WI38 (cell line): ENCODE measurements around the gene HMG20A.

ENCODE experiments used
- H3K4me3 ChIP-seq: 2 replicates; pipeline ENCODE4 v1.5.1; 2011; ENCODE audit warnings: low read depth, mild to moderate bottlenecking, control low read depth, low read length
- TF ChIP-seq, protein P1 (sequence below): IDR thresholded peaks from 2 replicates; pipeline ENCODE4 v1.5.1; 2012; ENCODE audit warnings: low read depth, mild to moderate bottlenecking, control low read depth, low read length

HMG20A gene

DNA sequence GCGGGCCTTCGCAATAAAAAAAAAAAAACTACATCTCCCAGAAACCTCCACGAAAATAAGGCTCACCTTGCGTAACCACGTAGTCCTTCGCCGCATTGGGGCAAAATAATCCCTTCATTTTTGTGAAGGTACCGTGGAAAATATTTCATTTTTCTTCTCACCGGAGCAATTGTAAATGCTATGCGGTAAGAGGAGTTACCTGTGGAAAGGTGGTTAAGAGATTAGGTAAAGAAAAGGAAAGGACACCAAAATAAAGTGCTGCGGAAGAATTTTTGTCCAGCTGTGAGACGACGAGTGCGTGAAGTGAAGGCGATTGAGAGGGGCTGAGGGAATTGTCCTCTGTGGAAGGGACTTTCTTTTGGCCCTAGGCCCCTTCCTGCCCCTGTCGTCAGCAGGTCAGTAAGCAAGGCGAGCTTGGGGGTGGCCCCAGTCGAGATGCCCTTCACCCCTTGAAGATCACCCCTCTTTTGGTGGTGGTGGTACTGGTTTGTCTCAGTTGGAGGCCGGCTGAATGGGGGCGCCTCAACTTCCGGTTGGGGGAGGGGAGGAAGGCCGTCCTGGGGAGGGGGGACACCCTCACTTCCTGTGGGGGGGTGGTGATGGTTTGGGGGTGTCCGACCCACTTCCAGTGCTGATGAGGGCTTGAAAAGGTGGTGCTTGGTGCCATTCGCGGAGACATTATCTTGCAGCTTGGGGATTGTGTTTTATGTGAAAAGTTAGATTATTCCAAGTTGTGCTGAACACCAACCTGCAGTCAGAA lies at the start of gene HMG20A:
Gene HMG20A (plus strand): TSS at position 279 of the 760 bp plus-strand sequence. CDS start 37,520 bp downstream, outside the sequence.
- TF ChIP-seq, protein P1, sequence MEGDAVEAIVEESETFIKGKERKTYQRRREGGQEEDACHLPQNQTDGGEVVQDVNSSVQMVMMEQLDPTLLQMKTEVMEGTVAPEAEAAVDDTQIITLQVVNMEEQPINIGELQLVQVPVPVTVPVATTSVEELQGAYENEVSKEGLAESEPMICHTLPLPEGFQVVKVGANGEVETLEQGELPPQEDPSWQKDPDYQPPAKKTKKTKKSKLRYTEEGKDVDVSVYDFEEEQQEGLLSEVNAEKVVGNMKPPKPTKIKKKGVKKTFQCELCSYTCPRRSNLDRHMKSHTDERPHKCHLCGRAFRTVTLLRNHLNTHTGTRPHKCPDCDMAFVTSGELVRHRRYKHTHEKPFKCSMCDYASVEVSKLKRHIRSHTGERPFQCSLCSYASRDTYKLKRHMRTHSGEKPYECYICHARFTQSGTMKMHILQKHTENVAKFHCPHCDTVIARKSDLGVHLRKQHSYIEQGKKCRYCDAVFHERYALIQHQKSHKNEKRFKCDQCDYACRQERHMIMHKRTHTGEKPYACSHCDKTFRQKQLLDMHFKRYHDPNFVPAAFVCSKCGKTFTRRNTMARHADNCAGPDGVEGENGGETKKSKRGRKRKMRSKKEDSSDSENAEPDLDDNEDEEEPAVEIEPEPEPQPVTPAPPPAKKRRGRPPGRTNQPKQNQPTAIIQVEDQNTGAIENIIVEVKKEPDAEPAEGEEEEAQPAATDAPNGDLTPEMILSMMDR: no peak
- H3K4me3 ChIP-seq: peak within 1 kb of the TSS; percentile 92

GRCh38 chr15:77371850-77372563 lies 48.7 kb upstream of the HMG20A start:
- TF ChIP-seq, protein P1: no peak

GRCh38 chr15:77373441-77373840 lies 47.2 kb upstream of the HMG20A start:
- H3K4me3 ChIP-seq: no peak overlapping the region
- TF ChIP-seq, protein P1: no peak

More at GRCh38 chr15:77371850-77372563, 48.7 kb upstream of the HMG20A start:
- H3K4me3 ChIP-seq: no peak overlapping the region

DNA sequence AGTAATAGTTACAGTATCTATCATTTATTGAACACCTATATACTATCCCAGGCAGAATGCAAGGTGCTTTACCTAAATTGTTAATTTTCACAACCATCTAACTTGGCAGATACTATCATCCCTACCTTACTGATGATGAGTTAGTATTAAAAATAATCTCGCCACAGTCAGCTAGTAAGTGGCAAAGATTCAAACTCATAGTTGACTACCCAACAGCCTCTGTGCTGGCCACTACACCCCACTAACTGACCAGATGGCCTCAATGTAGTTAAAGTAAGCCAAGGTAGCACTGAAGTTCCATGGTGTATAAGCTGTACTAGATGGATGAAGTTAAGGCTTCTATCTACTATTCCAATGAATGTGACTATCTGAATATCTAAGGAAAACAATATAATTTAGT lies 45.6 kb upstream of the HMG20A start:
- no peak overlapping the region for H3K4me3 ChIP-seq
- TF ChIP-seq, protein P1: no peak

GRCh38 chr15:77376770-77377169 lies 43.9 kb upstream of the HMG20A start:
- TF ChIP-seq, protein P1: no peak
- no peak overlapping the region for H3K4me3 ChIP-seq

DNA sequence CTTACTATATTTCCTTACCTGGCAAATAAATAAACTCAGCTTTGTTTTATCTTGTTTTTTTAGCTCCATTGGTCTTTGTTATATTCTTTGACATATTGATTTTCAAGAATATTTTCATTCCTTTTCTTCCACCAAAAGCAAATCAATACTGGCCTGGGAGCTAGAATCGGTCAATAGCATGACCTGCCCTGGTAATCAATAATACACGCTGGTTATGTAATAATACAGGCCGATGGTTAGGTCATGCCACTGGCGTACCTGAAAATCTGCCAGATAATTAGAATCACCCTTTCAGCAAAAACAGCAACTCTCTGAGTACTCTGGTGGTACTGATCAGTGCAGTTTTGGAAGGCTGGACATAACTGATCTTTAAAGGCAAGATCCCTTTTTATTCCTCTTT lies 40.7 kb upstream of the HMG20A start:
- TF ChIP-seq, protein P1: no peak
- no peak overlapping the region for H3K4me3 ChIP-seq

GRCh38 chr15:77384086-77384485 lies 36.6 kb upstream of the HMG20A start:
- TF ChIP-seq, protein P1: no peak

More at GRCh38 chr15:77384086-77384485, 36.6 kb upstream of the HMG20A start:
- no peak overlapping the region for H3K4me3 ChIP-seq
